Left cardiac atrium (tissue), 4 donors: ENCODE results near the gene C3orf38. TPM values are rescaled to one million over a fixed set of nuclear protein-coding genes. Genes with fewer than 3 reads are reported as not detected.
"Not testable (repeated sequence)": the region's sequence is repeated elsewhere in the genome, so short reads cannot be mapped to it uniquely, and the experiment has no call there.

Experiments
- ATAC-seq, 2 donors: fragments of 200-7000 bp; cut with Tn5 transposase; one replicate each; pipeline ENCODE4 v1.9.1; 2020; ENCODE audit warnings: mild to moderate bottlenecking in 2 of 2, moderate library complexity in 2 of 2
- DNase-seq: peaks from one replicate; pipeline ENCODE4 v3.0.0-alpha.2; 2020
- intact Hi-C, 2 donors: fragments of 100-400 bp; cut with DNase I; formaldehyde crosslinking; loops; one replicate each; pipeline versions ENCODE4 v1.14.1 to v1.15.1; 2022 to 2023
- total RNA-seq, 2 donors: library from RNA; stranded (reverse); fragmentation: NEBNext Ultra II Directional; extraction: Animal tissue kit (Norgen Biotek cat#: 25700); gene quantifications; one replicate each; pipeline ENCODE4 v1.2.1, GENCODE V29; 2021
- donor health status: DM: no; HTN: yes; CAD: no.
- donor health status: DM: no; HTN: yes; CAD: no; lungs with severe emphysema.
- donor health status: DM: yes; HTN: yes; CAD: no.
- donor health status: Dilated cardiomyopathy.

Gene C3orf38
- total RNA-seq, 2 donors from 2014 or later: 14.6 to 15.8 TPM

DNA sequence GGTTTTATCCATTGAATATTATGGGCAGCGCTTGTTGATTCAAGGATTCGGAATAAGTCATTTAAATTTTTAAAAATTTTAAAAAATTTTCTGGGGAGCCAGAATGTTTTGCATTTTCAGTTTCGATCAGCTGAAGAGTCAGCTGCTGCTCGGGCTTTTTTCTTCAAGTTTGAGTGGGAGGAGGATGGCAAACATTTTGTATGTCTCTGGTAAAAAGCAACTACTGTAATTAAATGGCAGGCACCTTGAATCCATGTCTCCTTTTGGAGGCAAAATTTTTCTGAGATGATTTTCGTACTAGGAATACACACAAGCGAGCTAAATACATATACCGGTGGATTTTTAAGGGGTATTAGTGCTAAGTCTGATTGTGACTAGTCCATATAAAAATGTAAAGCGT, 612 bp downstream of the C3orf38 start:
- no peak for DNase-seq
- intact Hi-C loops: no loop called here
- peak in 1 of 2 donors; percentile 4 for ATAC-seq

DNA sequence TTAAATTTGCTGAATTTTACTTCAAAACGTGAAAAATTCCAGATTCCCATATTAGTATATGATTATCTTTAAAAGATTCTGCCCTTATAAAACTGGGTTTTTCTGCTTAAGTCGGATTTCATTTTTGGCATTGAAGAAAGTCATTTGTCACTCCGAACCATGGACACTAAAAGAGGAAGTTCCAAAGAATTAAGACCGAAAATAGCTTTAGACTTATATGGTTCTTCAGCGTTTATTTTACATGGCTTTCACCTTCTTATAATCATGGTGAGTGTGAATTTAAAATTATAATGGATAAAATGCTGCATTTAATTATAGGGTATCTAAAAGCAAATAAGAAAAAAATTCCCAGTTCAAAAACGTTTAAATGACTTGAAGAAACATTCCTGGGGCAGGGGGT, 1.0 kb downstream of the C3orf38 start:
- DNase-seq: no peak
- no peak for ATAC-seq
- intact Hi-C loops: no loop called here

DNA sequence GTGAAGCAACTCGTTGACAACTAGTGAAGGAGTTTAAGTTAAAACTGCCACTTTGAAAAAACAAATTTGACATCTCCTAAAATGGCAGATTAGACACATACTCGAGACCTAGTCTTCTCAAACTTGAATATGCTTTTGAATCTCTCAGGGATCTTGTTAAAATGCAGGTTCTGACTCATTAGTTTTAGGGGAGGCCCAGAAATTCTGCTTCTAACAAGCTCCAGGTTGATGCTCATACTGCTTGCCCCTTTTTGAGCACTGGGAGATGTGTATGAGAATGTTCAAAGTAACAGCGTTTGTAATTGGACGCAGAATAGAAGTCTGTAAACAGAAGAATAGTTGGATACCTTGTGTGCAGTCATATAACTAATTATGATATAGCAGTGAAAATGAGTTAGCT, 1.6 kb downstream of the C3orf38 start:
- intact Hi-C loops: no loop called here
- no peak for DNase-seq
- ATAC-seq: no peak

DNA sequence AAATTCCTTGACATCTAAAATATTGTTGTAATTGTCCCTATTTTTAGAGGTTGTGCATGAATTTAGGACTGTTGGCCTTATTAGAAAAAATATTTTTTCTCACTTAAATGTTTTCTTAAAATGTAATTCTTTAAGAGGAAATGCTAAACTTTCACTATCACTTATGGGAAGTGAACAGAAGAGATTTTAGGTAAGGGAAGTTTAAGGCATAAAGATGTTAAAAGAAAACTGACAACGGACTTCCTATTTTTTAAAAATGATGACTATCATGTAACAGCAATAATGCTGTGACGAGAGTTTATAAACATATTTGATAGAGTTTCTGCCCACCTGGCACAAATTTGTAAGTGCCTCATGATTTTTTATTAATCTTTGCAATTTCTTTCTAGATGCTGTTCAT, 3.1 kb downstream of the C3orf38 start:
- DNase-seq: no peak
- ATAC-seq: no peak
- intact Hi-C loops: no loop called here

DNA sequence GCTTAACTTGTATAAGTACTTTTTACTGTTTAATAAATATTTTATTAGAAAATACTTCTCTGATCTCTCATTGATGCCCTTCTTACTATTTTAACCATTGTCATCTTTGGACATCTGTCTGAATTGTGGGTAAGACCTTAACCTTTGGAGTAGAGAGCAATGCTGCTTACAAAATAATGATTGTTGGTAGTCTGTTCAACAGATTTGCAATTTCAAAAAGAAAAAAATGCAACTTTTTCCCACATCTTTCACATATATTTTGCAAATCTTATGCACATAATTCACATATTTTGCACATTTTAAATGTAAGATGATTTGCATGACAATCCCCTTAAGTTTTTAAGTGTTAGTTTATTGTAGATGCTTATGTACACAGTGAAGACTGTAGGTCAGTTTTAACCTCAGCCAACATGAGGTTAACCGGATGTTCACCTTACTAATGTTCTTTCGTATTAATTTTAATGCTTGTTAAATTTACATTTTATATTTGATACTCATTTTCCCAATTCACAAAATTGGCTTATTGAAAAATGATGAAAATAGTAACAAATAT, 16.7 kb downstream of the C3orf38 start:
- ATAC-seq (no peak), DNase-seq (no peak)
- intact Hi-C loops: no loop called here

DNA sequence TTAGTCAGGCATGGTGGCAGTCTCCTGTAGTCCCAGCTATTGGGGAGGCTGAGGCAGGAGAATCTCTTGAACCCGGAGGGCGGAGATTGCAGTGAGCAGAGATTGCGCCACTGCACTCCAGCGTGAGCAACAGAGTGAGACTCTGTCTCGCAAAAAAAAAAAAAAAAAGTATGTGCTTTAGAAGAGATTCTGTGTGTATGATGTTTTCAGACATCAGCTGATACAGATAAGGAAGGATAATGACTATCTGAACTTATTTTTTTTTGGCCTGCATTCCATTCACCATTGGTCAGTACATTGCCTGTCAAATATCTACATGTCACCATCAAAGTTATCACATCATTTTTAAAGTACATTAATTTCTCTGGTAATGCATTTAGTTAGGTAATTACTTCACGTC, 17.4 kb downstream of the C3orf38 start:
- ATAC-seq (no peak), DNase-seq (no peak)
- intact Hi-C loops: no loop called here

DNA sequence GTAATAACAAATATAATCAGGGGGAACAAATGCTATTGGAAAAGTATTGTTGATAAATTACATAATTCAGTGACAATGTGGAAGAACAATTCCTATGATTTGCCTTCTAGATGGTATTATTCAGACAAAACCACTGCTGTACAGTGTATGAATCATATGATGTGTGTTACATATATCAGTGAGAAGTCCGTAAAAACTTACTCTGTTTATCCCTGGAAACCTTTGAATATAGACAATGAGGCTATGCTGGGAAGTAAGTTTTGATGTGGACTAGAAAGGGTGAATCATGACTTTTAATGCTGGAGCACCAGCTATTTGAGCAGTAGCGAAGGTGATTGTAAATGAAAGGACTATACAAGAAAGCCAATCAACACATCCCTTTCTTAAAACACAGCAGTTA, 17.9 kb downstream of the C3orf38 start:
- intact Hi-C loops: no loop called here
- no peak for DNase-seq
- no peak for ATAC-seq

DNA sequence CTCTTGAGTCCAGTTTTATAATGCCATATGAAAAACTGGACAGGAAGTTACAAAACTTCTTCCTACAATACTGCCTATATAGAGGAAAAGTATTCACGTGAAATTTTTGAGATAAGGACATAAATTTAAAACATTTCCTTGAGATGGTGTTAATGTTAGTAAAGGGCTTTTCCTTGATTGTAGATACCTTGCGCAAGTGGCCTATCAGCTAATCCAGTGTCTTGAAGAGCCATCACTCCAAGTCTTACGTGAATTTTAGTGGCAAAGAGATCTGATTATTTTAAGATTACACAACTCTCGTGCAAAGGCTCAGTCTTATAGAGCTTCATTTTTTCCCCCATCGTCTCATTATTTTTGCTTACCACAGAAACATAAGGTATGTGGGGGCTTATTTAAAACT, 18.4 kb downstream of the C3orf38 start:
- intact Hi-C loops: no loop called here
- DNase-seq: no peak

DNA sequence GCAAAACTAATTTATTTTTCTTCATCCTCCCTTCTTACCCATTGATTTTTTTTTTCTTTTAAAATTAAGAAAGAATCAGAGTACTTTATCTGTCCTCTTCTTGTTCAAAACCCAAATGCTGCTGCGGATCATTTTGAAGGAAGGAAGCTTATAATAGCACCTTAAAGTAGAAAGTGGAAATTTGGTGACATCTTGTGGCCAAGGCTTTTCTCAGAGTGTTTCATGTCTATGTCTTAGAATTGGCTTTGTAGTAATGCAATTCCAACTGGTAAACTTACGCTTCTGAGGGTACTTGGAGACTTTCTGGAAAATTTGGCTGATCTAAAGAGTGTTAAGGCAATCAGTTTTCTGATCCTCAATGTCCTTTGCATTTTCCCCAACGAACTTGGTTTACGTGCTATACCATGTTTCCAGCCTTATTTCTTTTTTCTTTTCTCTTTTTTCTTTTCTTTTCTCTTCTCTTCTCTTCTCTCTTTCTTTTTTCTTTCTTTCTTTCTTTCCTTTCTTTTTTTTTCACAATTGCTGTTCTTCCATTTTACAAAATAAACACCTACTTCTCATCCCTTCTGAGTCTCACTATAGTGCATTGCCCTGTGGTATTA, 30.7 kb downstream of the C3orf38 start:
- DNase-seq (no peak), ATAC-seq (no peak)
- intact Hi-C loops: no loop called here

More for the DNA sequence above, 18.4 kb downstream of the C3orf38 start:
- no peak for ATAC-seq

DNA sequence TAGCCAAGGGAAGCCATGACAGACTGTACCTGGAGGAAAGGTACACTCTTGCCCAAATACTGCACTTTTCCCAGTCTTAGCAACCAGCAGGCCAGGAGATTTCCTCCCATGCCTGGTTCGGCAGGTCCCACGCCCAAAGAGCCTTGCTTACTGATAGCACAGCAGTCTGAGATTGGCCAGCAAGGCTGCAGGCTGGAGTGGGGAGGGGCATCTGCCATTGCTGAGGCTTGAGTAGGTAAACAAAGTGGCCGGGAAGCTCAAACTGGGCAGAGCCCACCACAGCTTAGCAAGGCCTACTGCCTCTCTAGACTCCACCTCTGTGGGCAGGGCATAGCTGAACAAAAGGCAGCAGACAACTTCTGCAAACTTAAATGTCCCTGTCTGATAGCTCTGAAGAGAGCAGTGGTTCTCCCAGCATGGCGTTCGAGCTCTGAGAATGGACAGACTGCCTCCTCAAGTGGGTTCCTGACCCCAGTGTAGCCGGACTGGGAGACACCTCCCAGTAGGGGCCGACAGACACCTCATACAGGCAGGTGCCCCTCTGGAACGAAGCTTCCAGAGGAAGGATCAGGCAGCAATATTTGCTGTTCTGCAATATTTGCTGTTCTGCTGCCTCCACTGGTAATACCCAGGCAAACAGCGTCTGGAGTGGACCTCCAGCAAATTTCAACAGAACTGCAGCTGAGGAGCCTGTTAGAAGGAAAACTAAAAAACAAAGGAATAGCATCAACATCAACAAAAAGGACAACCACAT, 32.6 kb downstream of the C3orf38 start:
- ATAC-seq, intact Hi-C loops, DNase-seq: not testable (repeated sequence)

DNA sequence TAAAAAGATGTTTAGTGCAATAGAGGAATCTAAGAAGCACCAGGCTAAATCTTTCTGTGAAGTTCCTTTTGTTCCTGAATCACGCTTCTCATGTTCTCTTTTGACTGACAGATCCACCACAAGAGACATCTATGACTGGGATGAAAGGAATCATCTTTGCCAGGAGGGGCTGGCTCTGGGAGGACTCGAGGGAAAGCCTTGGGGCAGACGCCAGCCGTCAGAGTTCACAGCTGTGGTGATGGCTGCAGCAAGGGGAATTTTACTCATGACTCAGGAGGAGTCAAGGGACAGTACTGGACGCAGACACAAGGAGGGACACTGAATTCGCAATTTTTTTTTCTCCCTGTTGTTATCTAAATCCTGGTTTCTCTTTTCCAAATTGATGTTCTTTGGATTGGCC, 38.7 kb downstream of the C3orf38 start:
- intact Hi-C loops: no loop called here
- peak; percentile 34 to 79 for ATAC-seq
- no peak for DNase-seq

DNA sequence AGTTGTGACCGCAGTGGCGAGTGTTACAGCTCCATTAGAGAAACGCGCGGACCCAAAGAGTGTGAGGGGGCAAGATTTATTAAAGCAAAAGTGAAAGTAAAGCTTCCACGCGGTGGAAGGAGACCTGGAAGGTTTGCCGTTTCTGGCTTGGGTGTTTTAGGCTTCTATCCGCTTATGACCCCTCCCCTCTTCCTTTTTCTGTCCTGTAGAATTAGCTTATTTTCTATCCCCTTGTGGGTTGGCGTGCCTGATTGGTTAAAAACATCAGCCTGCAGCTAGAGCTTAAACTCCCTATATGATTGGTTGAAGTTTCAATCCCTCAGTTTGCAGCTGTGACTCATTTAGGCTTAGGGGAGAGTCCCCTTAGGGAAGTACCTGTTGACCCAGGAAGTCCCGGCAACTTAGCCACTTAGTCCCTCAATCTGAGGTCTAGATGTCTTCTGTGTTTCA, 39.6 kb downstream of the C3orf38 start:
- DNase-seq: no peak
- no peak for ATAC-seq

DNA sequence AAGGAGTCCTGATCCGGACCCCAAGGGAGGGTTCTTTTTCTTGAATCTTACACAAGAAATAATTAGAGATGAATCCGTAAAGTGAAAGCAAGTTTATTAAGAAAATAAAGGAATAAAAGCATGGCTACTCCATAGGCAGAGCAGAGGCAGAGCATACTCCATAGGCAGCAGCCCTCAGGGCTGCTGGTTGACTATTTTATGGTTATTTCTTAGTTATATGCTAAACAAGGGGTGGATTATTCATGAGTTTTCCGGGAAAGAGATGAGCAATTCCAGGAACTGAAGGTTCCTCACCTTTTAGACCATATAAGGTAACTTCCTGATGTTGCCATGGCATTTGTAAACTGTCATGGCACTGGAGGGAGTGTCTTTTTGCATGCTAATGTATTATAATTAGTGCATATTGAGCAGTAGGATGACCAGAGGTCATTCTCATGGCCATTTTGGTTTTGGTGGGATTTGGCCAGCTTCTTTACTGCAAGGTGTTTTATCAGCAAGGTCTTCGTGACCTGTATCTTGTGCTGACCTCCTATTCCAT, 42.2 kb downstream of the C3orf38 start:
- intact Hi-C loops: no loop called here
- ATAC-seq (no peak), DNase-seq (no peak)

More for the DNA sequence above, 39.6 kb downstream of the C3orf38 start:
- intact Hi-C loops: no loop called here

DNA sequence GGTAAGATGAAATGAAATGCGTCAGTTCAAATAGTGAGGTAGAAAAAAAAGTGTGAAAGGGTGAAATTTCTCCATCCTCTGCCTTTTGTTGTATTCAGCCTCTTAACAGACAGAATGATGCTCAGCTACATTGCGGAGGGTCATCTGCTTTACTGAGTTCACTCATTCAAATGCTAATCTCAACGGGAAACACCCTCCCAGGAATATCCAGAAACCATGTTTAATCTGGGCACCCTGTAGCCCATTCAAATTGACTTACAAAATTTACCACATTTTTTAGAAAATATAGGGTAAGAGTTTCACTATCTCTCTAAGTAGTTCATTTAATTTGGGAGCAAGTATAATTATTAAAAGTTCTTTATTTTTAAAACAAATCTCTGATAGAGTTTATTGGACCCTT, 42.9 kb downstream of the C3orf38 start:
- ATAC-seq: no peak
- no peak for DNase-seq
- intact Hi-C loops: no loop called here

DNA sequence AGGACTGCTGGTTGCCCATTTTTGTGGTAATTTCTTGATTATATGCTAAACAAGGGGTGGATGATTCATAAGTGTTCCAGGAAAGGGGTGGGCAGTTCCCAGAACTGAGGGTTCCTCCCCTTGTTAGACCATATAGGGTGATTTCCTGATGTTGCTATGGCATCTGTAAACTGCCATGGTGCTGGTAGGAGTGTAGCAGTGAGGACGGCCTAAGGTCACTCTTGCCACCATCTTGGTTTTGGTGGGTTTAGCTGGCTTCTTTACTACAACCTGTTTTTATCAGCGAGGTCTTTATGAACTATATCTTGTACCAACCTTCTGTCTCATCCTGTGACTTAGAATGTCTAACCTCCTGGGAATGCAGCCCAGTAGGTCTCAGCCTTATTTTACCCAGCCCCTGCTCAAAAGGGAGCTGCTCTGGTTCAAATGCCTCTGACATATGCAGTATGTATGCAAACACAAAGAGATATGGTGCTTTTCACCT, 46.2 kb downstream of the C3orf38 start:
- intact Hi-C loops: no loop called here
- DNase-seq: no peak
- ATAC-seq: no peak

DNA sequence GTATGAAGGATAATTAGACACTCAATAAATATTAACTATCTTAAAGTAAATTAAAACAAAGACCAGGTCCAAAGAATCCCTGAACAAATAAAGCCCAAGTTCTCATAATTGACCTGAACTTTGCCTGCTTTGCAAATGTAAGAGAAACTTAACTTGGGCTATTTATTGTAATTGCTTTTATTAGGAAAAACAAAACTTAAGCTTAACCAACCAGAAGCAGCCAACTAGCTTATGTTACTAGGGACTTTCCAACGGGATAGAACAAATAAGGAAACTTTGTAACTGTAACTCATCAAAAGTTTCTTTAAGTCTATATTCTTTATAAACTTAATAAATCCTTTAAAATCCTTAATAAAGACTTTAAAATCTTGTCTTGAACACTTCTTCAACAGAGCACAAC, 48.4 kb downstream of the C3orf38 start:
- ATAC-seq: no peak
- intact Hi-C loops: no loop called here
- no peak for DNase-seq

DNA sequence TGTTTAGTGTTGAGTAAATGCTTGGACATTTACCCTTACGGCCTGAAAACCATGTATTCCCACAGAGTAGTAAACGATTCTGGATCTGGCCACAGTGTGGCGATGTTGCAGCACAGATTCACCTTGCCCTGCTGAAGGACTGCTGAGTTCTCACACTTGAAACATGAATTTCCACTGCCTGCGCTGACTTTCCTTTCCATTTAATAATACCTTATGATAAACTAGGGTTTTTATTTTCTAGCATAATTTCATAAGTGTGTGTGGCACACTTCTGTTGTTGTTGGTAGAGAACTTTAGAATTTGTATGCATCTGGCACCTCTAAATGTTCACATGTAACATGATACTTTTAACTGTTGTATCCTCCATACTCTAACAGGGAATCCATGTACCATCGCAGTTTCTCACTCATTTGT, 53.9 kb downstream of the C3orf38 start:
- ATAC-seq (peak; percentile 86 to 90), DNase-seq (peak; percentile 59)
- intact Hi-C loops: loop anchor here in 1 of 2 donors (10.0 kb wide), 2 partner anchors 911 to 1981 kb away; no protein-coding TSS in a partner anchor
